IMR-90 (cell line): ENCODE results near the gene TGM5. TPM values are rescaled to one million over a fixed set of nuclear protein-coding genes. Genes with fewer than 3 reads are reported as not detected.
A peak's percentile ranks its signal among the peaks of the same experiment; 100 is the strongest.

Experiments used
- ATAC-seq: fragments of 200-7000 bp; cut with Tn5 transposase; 2 replicates; pipeline ENCODE4 v1.9.1; 2020; ENCODE audit warnings: low read depth, mild to moderate bottlenecking, moderate library complexity
- BruUV-seq: library from RNA; stranded (reverse); fragments of 400-500 nt; replicated peaks from 2 replicates; lab custom pipeline; 2021; lab: Mats Ljungman, UMichigan
- CTCF ChIA-PET: fragments of 300-600 bp; formaldehyde crosslinking; extraction: SDS; loops from one replicate; lab custom pipeline; 2021; ENCODE audit warnings: antibody characterized with exemption; lab: Yijun Ruan, JAX
- POLR2A ChIA-PET: fragments of 300-600 bp; sonication (Branson Sonifier 250); formaldehyde crosslinking; loops from one replicate; lab custom pipeline; 2022; ENCODE audit warnings: antibody characterized with exemption; ENCODE audit not compliant: unreplicated experiment; lab: Charles Lee
- DNase-seq: peaks from one replicate; pipeline ENCODE4 v3.0.0; 2013
- H2AFZ ChIP-seq: replicated peaks from 2 replicates; pipeline ENCODE3; 2013; ENCODE audit warnings: low read length, mild to moderate bottlenecking; ENCODE audit not compliant: poor library complexity
- H2AK5ac ChIP-seq: 2 replicates; pipeline ENCODE4 v1.6.1; 2013; ENCODE audit warnings: low read depth, low read length, inconsistent platforms
- H2AK9ac ChIP-seq: replicated peaks from 2 replicates; pipeline ENCODE3; 2013; ENCODE audit warnings: mild to moderate bottlenecking, low read depth, low read length, moderate library complexity; ENCODE audit not compliant: poor library complexity
- H2BK120ac ChIP-seq: 2 replicates; pipeline ENCODE4 v1.6.1; 2013; ENCODE audit warnings: low read depth, low read length, inconsistent platforms
- H2BK15ac ChIP-seq: 3 replicates; pipeline ENCODE4 v1.6.1; 2013; ENCODE audit warnings: low read depth, low read length, inconsistent platforms
- H2BK20ac ChIP-seq: 2 replicates; pipeline ENCODE4 v1.6.1; 2013; ENCODE audit warnings: low read depth, mild to moderate bottlenecking, inconsistent platforms, low read length, moderate library complexity
- H2BK5ac ChIP-seq: 2 replicates; pipeline ENCODE4 v1.6.1; 2013; ENCODE audit warnings: mild to moderate bottlenecking, low read depth, low read length, inconsistent platforms; ENCODE audit not compliant: poor library complexity, severe bottlenecking
- H3K14ac ChIP-seq: replicated peaks from 2 replicates; pipeline ENCODE4 v1.6.1; 2013; ENCODE audit warnings: low read depth, low read length, inconsistent platforms
- H3K18ac ChIP-seq: 2 replicates; pipeline ENCODE4 v1.6.1; 2013; ENCODE audit warnings: low read depth, low read length, control low read depth
- H3K23ac ChIP-seq: 2 replicates; pipeline ENCODE4 v1.6.1; 2013; ENCODE audit warnings: low read depth, low read length, inconsistent platforms
- H3K27ac ChIP-seq: 2 replicates; pipeline ENCODE4 v1.5.1; 2013; ENCODE audit warnings: mild to moderate bottlenecking, control low read depth, low read length; ENCODE audit not compliant: insufficient read depth
- H3K27me3 ChIP-seq: 2 replicates; pipeline ENCODE4 v1.6.1; 2013; ENCODE audit warnings: low read length; ENCODE audit not compliant: control insufficient read depth, insufficient read depth
- H3K36me3 ChIP-seq: 2 replicates; pipeline ENCODE4 v1.6.1; 2013; ENCODE audit warnings: low read length, mixed read lengths; ENCODE audit not compliant: control insufficient read depth, insufficient read depth
- H3K4ac ChIP-seq: 2 replicates; pipeline ENCODE4 v1.6.1; 2013; ENCODE audit warnings: low read depth, low read length, inconsistent platforms
- H3K4me1 ChIP-seq: 2 replicates; pipeline ENCODE4 v1.6.1; 2013; ENCODE audit warnings: low read length, mixed read lengths; ENCODE audit not compliant: control insufficient read depth, insufficient read depth
- H3K4me2 ChIP-seq: 2 replicates; pipeline ENCODE4 v1.6.1; 2013; ENCODE audit warnings: low read depth, mild to moderate bottlenecking, control low read depth, low read length, moderate library complexity
- H3K4me3 ChIP-seq: 2 replicates; pipeline ENCODE4 v1.5.1; 2013; ENCODE audit warnings: low read depth, mild to moderate bottlenecking, control low read depth, low read length, moderate library complexity; ENCODE audit not compliant: insufficient read depth
- H3K56ac ChIP-seq: 2 replicates; pipeline ENCODE4 v1.6.1; 2013; ENCODE audit warnings: low read length, inconsistent platforms; ENCODE audit not compliant: insufficient read depth; ENCODE audit errors: extremely low read depth
- H3K79me1 ChIP-seq, 2 experiments: 2 replicates each; pipeline ENCODE4 v1.6.1; 2013; ENCODE audit warnings: low read length in 2 of 2, inconsistent platforms in 1 of 2, low read depth in 1 of 2
- H3K9ac ChIP-seq: 2 replicates; pipeline ENCODE4 v1.6.1; 2013; ENCODE audit warnings: low read depth, low read length, control low read depth
- H3K9me1 ChIP-seq: 2 replicates; pipeline ENCODE4 v1.6.1; 2013; ENCODE audit warnings: low read length, inconsistent platforms; ENCODE audit not compliant: insufficient read depth
- H3K9me3 ChIP-seq: 2 replicates; pipeline ENCODE4 v1.6.1; 2013; ENCODE audit warnings: low read length; ENCODE audit not compliant: control insufficient read depth, insufficient read depth
- H4K20me1 ChIP-seq: 2 replicates; pipeline ENCODE4 v1.6.1; 2013; ENCODE audit warnings: low read length, inconsistent platforms; ENCODE audit not compliant: insufficient read depth
- H4K5ac ChIP-seq: 2 replicates; pipeline ENCODE4 v1.6.1; 2013; ENCODE audit warnings: mild to moderate bottlenecking, low read depth, low read length, control low read depth
- H4K8ac ChIP-seq, 2 experiments: 2 replicates each; pipeline ENCODE4 v1.6.1; 2013; ENCODE audit warnings: low read depth in 2 of 2, low read length in 2 of 2, control low read depth in 1 of 2, inconsistent platforms in 1 of 2
- H4K91ac ChIP-seq: 2 replicates; pipeline ENCODE4 v1.6.1; 2013; ENCODE audit warnings: low read depth, low read length, inconsistent platforms; ENCODE audit not compliant: insufficient read depth
- BHLHE40 ChIP-seq: fragments of 150-350 bp; IDR thresholded peaks from 2 replicates; pipeline ENCODE4 v1.6.1; 2016; ENCODE audit warnings: mild to moderate bottlenecking, low read depth, low read length
- CEBPB ChIP-seq: IDR thresholded peaks from 2 replicates; pipeline ENCODE4 v1.6.1; 2012; ENCODE audit warnings: low read depth, low read length, improper control_type of control experiment
- CHD1 ChIP-seq: IDR thresholded peaks from 2 replicates; pipeline ENCODE4 v1.6.1; 2012; ENCODE audit warnings: low read depth, low read length, improper control_type of control experiment
- ELK1 ChIP-seq: fragments of 150-350 bp; IDR thresholded peaks from 2 replicates; pipeline ENCODE4 v1.6.1; 2016; ENCODE audit warnings: low read depth, mild to moderate bottlenecking, low read length, moderate library complexity, borderline replicate concordance
- FOS ChIP-seq: fragments of 150-350 bp; IDR thresholded peaks from 2 replicates; pipeline ENCODE4 v1.6.1; 2016; ENCODE audit warnings: low read depth, low read length
- MAFK ChIP-seq: IDR thresholded peaks from 2 replicates; pipeline ENCODE4 v1.6.1; 2012; ENCODE audit warnings: low read depth, low read length, improper control_type of control experiment
- MAZ ChIP-seq: IDR thresholded peaks from 2 replicates; pipeline ENCODE4 v1.6.1; 2012; ENCODE audit warnings: low read depth, mild to moderate bottlenecking, low read length, improper control_type of control experiment, moderate library complexity, borderline replicate concordance
- MXI1 ChIP-seq: IDR thresholded peaks from 2 replicates; pipeline ENCODE4 v1.6.1; 2012; ENCODE audit warnings: low read depth, mild to moderate bottlenecking, low read length, moderate library complexity, borderline replicate concordance
- NFE2L2 ChIP-seq: fragments of 150-350 bp; IDR thresholded peaks from 2 replicates; pipeline ENCODE4 v1.6.1; 2016; ENCODE audit warnings: low read depth, mild to moderate bottlenecking, low read length
- POLR2A ChIP-seq: IDR thresholded peaks from 2 replicates; pipeline ENCODE4 v1.6.1; 2012; ENCODE audit warnings: mild to moderate bottlenecking, low read depth, low read length
- RAD21 ChIP-seq: IDR thresholded peaks from 2 replicates; pipeline ENCODE4 v1.6.1; 2012; ENCODE audit warnings: low read length, improper control_type of control experiment
- RCOR1 ChIP-seq: IDR thresholded peaks from 2 replicates; pipeline ENCODE4 v1.6.1; 2012; ENCODE audit warnings: mild to moderate bottlenecking, low read length, improper control_type of control experiment; ENCODE audit not compliant: insufficient replicate concordance
- RFX5 ChIP-seq: IDR thresholded peaks from 2 replicates; pipeline ENCODE4 v1.8.0; 2012; ENCODE audit warnings: low read depth, mild to moderate bottlenecking, low read length, moderate library complexity
- SMC3 ChIP-seq: fragments of 150-350 bp; IDR thresholded peaks from 2 replicates; pipeline ENCODE4 v1.6.1; 2016; ENCODE audit warnings: low read depth, mild to moderate bottlenecking, antibody characterized with exemption, low read length, moderate library complexity
- WGBS, 2 experiments: methylation state at CpG; one replicate each; pipeline versions ENCODE4 v1.1.5 to v1.1.7; 2013; ENCODE audit warnings: missing lambda C conversion rate in 2 of 2; ENCODE audit not compliant: insufficient read length in 1 of 2; ENCODE audit errors: extremely low coverage in 2 of 2; 5-methylcytosine and 5-hydroxymethylcytosine counted together
- dilution Hi-C: fragments of 300-500 bp; cut with HindIII; formaldehyde crosslinking; loops from one replicate; pipeline ENCODE4 v1.14.3; 2018; ENCODE audit warnings: low sequenced_read_pairs; ENCODE audit not compliant: unreplicated experiment
- in situ Hi-C: fragments of 300-500 bp; cut with MboI; formaldehyde crosslinking; loops from 3 replicates; pipeline ENCODE4 v1.14.3; 2019; ENCODE audit warnings: low sequenced_read_pairs, inconsistent platforms, mixed read lengths
- intact Hi-C: fragments of 100-400 bp; cut with micrococcal nuclease; formaldehyde crosslinking; loops from 2 replicates; pipeline ENCODE4 v1.10.0; 2022
- polyA plus RNA-seq, 3 experiments: library from polyadenylated mRNA; depleted of rRNA; stranded (reverse); fragments of >200 nt; gene quantifications; 2 replicates each; pipeline ENCODE4 v1.2.3, GENCODE V29; 2012; ENCODE audit warnings: low replicate concordance in 1 of 3
- total RNA-seq: library from RNA; depleted of rRNA; stranded (reverse); fragments of >200 nt; gene quantifications from 2 replicates; pipeline ENCODE4 v1.2.3, GENCODE V29; 2012
- TF ChIP-seq, protein P1 (sequence below): fragments of 150-350 bp; IDR thresholded peaks from 2 replicates; pipeline ENCODE4 v1.6.1; 2017; ENCODE audit warnings: mild to moderate bottlenecking, antibody characterized with exemption, low read length, low read depth
- TF ChIP-seq, protein P2 (sequence below): conservative IDR thresholded peaks from 2 replicates; pipeline ENCODE4 v1.5.1; 2012; ENCODE audit warnings: mild to moderate bottlenecking, low read depth, low read length, improper control_type of control experiment

Gene TGM5
- total and polyA plus RNA-seq, 2 of the 4 experiments (the other 2 are of a cell fraction): not detected

- Histone ChIP-seq H3K4me1 (peaks cover 5% of the 10 kb centered on the region), H3K4me3 (no peak overlapping the region), H2AK5ac (no peak overlapping the region), H2BK15ac (no peak overlapping the region), H2BK120ac (no peak overlapping the region), H3K79me1 (no peaks in the 10 kb centered on the region), H3K27ac (no peak overlapping the region), H4K91ac (no peak overlapping the region), H3K18ac (no peak overlapping the region), H3K9ac (no peak overlapping the region), H4K5ac (no peak overlapping the region), H3K4me2 (peak overlapping the region; percentile 71; the same call in 1 of the 2 replicates), H3K23ac (no peak overlapping the region), H3K27me3 (no peaks in the 10 kb centered on the region), H4K20me1 (no peaks in the 10 kb centered on the region), H3K9me1 (no peaks in the 10 kb centered on the region; the same call in 1 of the 2 replicates), H2BK5ac (no peak overlapping the region), H3K9me3 (peaks cover 2% of the 10 kb centered on the region; the same call in 1 of the 2 replicates), H3K56ac (no peak overlapping the region), H2BK20ac (no peak overlapping the region), H4K8ac (no peak overlapping the region), H3K36me3 (peaks cover 28% of the 10 kb centered on the region), H2AFZ (no peak overlapping the region), H2AK9ac (no peak overlapping the region), H3K4ac (no peak overlapping the region), H3K14ac (no peak overlapping the region; the same call in 1 of the 2 replicates)
- no peak for TF ChIP-seq BHLHE40
- TF ChIP-seq POLR2A: no peak
- TF ChIP-seq CEBPB: no peak
- TF ChIP-seq, protein P1, sequence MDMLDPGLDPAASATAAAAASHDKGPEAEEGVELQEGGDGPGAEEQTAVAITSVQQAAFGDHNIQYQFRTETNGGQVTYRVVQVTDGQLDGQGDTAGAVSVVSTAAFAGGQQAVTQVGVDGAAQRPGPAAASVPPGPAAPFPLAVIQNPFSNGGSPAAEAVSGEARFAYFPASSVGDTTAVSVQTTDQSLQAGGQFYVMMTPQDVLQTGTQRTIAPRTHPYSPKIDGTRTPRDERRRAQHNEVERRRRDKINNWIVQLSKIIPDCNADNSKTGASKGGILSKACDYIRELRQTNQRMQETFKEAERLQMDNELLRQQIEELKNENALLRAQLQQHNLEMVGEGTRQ: no peak
- TF ChIP-seq FOS: no peak
- no peak for TF ChIP-seq SMC3
- no peak for TF ChIP-seq ELK1
- TF ChIP-seq MXI1: no peak
- no peak for TF ChIP-seq CHD1
- TF ChIP-seq MAFK: no peak
- TF ChIP-seq NFE2L2: no peak
- no peak for TF ChIP-seq RAD21
- no peak for TF ChIP-seq RCOR1
- TF ChIP-seq RFX5: no peak
- TF ChIP-seq, protein P2, sequence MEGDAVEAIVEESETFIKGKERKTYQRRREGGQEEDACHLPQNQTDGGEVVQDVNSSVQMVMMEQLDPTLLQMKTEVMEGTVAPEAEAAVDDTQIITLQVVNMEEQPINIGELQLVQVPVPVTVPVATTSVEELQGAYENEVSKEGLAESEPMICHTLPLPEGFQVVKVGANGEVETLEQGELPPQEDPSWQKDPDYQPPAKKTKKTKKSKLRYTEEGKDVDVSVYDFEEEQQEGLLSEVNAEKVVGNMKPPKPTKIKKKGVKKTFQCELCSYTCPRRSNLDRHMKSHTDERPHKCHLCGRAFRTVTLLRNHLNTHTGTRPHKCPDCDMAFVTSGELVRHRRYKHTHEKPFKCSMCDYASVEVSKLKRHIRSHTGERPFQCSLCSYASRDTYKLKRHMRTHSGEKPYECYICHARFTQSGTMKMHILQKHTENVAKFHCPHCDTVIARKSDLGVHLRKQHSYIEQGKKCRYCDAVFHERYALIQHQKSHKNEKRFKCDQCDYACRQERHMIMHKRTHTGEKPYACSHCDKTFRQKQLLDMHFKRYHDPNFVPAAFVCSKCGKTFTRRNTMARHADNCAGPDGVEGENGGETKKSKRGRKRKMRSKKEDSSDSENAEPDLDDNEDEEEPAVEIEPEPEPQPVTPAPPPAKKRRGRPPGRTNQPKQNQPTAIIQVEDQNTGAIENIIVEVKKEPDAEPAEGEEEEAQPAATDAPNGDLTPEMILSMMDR: no peak
- TF ChIP-seq MAZ: no peak
- in situ Hi-C loops: no loop called here
- ChIA-PET CTCF (interaction anchor here (1.6 kb wide), 1 partner anchor 9 kb away, joined by 10 read pairs; no protein-coding TSS in a partner anchor), POLR2A (no interaction called here)
- BruUV-seq: no TSS peak
- WGBS, 2 experiments: no CpG with 5 or more reads among the region's 2 CpGs
- peak; percentile 40 for ATAC-seq
- peak; percentile 38 for DNase-seq
- dilution Hi-C loops: no loop called here
- intact Hi-C loops: no loop called here
Measured at GRCh38 chr15:43194795-43195194, 71.9 kb downstream of the TGM5 start.
